HepG2 (cell line): ENCODE measurements around the gene TUT7. TPM values are rescaled to one million over a fixed set of nuclear protein-coding genes. Genes with fewer than 3 reads are reported as not detected.

Source experiments
- ATAC-seq: fragments of 200-7000 bp; cut with Tn5 transposase; 3 replicates; pipeline ENCODE4 v1.9.1; 2020; ENCODE audit warnings: mild to moderate bottlenecking, moderate library complexity
- BruUV-seq: library from RNA; stranded (reverse); fragments of 400-500 nt; replicated peaks from 2 replicates; lab custom pipeline; 2021; lab: Mats Ljungman, UMichigan
- CTCF ChIA-PET: fragments of 300-600 bp; formaldehyde crosslinking; extraction: SDS; loops from one replicate; lab custom pipeline; 2021; ENCODE audit warnings: low total read pairs, inconsistent platforms, low intra/inter-chr PET ratio; lab: Yijun Ruan, JAX
- POLR2A ChIA-PET: fragments of 350-600 bp; sonication (Branson Sonifier 250); formaldehyde crosslinking; loops from one replicate; lab custom pipeline; 2020; ENCODE audit warnings: antibody characterized with exemption, inconsistent platforms; lab: Yijun Ruan, JAX
- DNase-seq: peaks from one replicate; pipeline ENCODE4 v3.0.0-alpha.2; 2015; ENCODE audit warnings: low spot score
- FAIRE-seq: peaks from 3 replicates; lab custom pipeline; 2011; peaks lifted over from hg19 to GRCh38; lab: Jason Lieb, UNC
- H2AFZ ChIP-seq: one replicate; pipeline ENCODE4 v1.6.1; 2011; ENCODE audit warnings: low read length, inconsistent platforms
- H3K27ac ChIP-seq: fragments of 300-600 bp; 3 replicates; pipeline ENCODE4 v1.8.0; 2011; ENCODE audit warnings: mixed run types, mild to moderate bottlenecking, mixed read lengths, low read length, inconsistent platforms; ENCODE audit not compliant: insufficient read depth; ENCODE audit errors: extremely low read length
- H3K27me3 ChIP-seq, 2 experiments: fragments of 200-600 bp in 1 of 2; 2 replicates in 1 of 2; 3 replicates in 1 of 2; pipeline versions ENCODE4 v1.6.0 to v1.8.0; 2011; ENCODE audit warnings: low read length in 2 of 2, mild to moderate bottlenecking in 2 of 2, moderate library complexity in 2 of 2, inconsistent platforms in 1 of 2; ENCODE audit not compliant: insufficient read depth in 2 of 2, control insufficient read depth in 1 of 2
- H3K36me3 ChIP-seq, 2 experiments: fragments of 200-600 bp in 1 of 2; replicated peaks in 1 of 2; 2 replicates in 1 of 2; 3 replicates in 1 of 2; pipeline versions ENCODE4 v1.5.1 to v1.8.0; 2011; ENCODE audit warnings: low read length in 2 of 2, inconsistent platforms in 1 of 2; ENCODE audit not compliant: insufficient read depth in 2 of 2, control insufficient read depth in 1 of 2
- H3K4me1 ChIP-seq: 2 replicates; pipeline ENCODE4 v1.5.1; 2012; ENCODE audit warnings: low read length, inconsistent platforms; ENCODE audit not compliant: insufficient read depth
- H3K4me2 ChIP-seq: 2 replicates; pipeline ENCODE4 v1.6.0; 2011; ENCODE audit warnings: low read depth, low read length, inconsistent platforms
- H3K4me3 ChIP-seq, 3 experiments: fragments of 200-600 bp in 1 of 3; sonication (generic), shearing (Covaris generic) in 1 of 3; replicated peaks in 1 of 3; 2 replicates each; pipeline ENCODE4 v1.5.1; 2011 to 2016; ENCODE audit warnings: low read length in 3 of 3, inconsistent platforms in 2 of 3, low read depth in 2 of 3, mild to moderate bottlenecking in 2 of 3, control low read depth in 1 of 3, mixed read lengths in 1 of 3; ENCODE audit not compliant: insufficient read depth in 1 of 3
- H3K79me2 ChIP-seq: one replicate; pipeline ENCODE4 v1.6.1; 2011; ENCODE audit warnings: low read length, inconsistent platforms; ENCODE audit not compliant: insufficient read depth
- H3K9ac ChIP-seq: 2 replicates; pipeline ENCODE4 v1.6.0; 2011; ENCODE audit warnings: mild to moderate bottlenecking, low read depth, low read length, inconsistent platforms; ENCODE audit not compliant: insufficient read depth
- H3K9me3 ChIP-seq: 2 replicates; pipeline ENCODE4 v1.5.1; 2012; ENCODE audit warnings: mild to moderate bottlenecking, low read length
- H4K20me1 ChIP-seq: 2 replicates; pipeline ENCODE4 v1.6.0; 2011; ENCODE audit warnings: inconsistent platforms, mild to moderate bottlenecking, low read length, moderate library complexity; ENCODE audit not compliant: insufficient read depth
- BHLHE40 ChIP-seq: IDR thresholded peaks from 2 replicates; pipeline ENCODE4 v1.6.1; 2011; ENCODE audit warnings: low read length, improper control_type of control experiment
- GLMP ChIP-seq: sonication (generic); formaldehyde crosslinking; IDR thresholded peaks from 2 replicates; pipeline ENCODE4 v1.9.0; 2021; ENCODE audit warnings: missing genetic modification reagents, mild to moderate bottlenecking, borderline replicate concordance
- GPBP1L1 ChIP-seq: sonication (generic); formaldehyde crosslinking; IDR thresholded peaks from 2 replicates; pipeline ENCODE4 v1.5.0; 2020; ENCODE audit warnings: mild to moderate bottlenecking, missing genetic modification reagents
- KMT2B ChIP-seq: IDR thresholded peaks from 2 replicates; pipeline ENCODE4 v1.6.1; 2016; ENCODE audit warnings: missing genetic modification reagents, missing compliant biosample characterization
- MAX ChIP-seq: IDR thresholded peaks from 2 replicates; pipeline ENCODE4 v1.6.1; 2012; ENCODE audit warnings: inconsistent platforms
- NCOR1 ChIP-seq: fragments of 200-600 bp; sonication (generic); IDR thresholded peaks from 2 replicates; pipeline ENCODE4 v1.7.0; 2017; ENCODE audit warnings: antibody characterized with exemption, low read length, borderline replicate concordance
- NRL ChIP-seq: sonication (generic); formaldehyde crosslinking; IDR thresholded peaks from 2 replicates; pipeline ENCODE4 v1.5.0; 2020; ENCODE audit warnings: missing genetic modification reagents, mild to moderate bottlenecking, moderate library complexity, borderline replicate concordance
- PATZ1 ChIP-seq: sonication (generic); formaldehyde crosslinking; IDR thresholded peaks from 2 replicates; pipeline ENCODE4 v1.4.0; 2020; ENCODE audit warnings: missing genetic modification reagents
- SALL2 ChIP-seq: sonication (generic); formaldehyde crosslinking; IDR thresholded peaks from 2 replicates; pipeline ENCODE4 v1.8.1; 2023; ENCODE audit warnings: mild to moderate bottlenecking, missing genetic modification reagents, inconsistent platforms
- STAG1 ChIP-seq: sonication (generic); formaldehyde crosslinking; IDR thresholded peaks from 2 replicates; pipeline ENCODE4 v1.4.0; 2020; ENCODE audit warnings: missing genetic modification reagents
- SUZ12 ChIP-seq: fragments of 150-350 bp; IDR thresholded peaks from 2 replicates; pipeline ENCODE4 v1.6.1; 2014; ENCODE audit warnings: low read depth, low read length
- YY1 ChIP-seq: IDR thresholded peaks from 2 replicates; pipeline ENCODE4 v1.6.1; 2011; ENCODE audit warnings: low read length, low read depth, moderate library complexity, mild to moderate bottlenecking; ENCODE audit not compliant: insufficient read depth, insufficient replicate concordance
- ZKSCAN1 ChIP-seq: fragments of 150-350 bp; IDR thresholded peaks from 2 replicates; pipeline ENCODE4 v1.6.1; 2014; ENCODE audit warnings: low read length
- ZNF33B ChIP-seq: sonication (generic); formaldehyde crosslinking; IDR thresholded peaks from 2 replicates; pipeline ENCODE4 v1.5.1; 2020; ENCODE audit warnings: mild to moderate bottlenecking, missing genetic modification reagents
- ZNF652 ChIP-seq: IDR thresholded peaks from 2 replicates; pipeline ENCODE4 v1.6.1; 2016; ENCODE audit warnings: low read depth, borderline replicate concordance
- ZSCAN29 ChIP-seq: sonication (generic); formaldehyde crosslinking; conservative IDR thresholded peaks from 2 replicates; pipeline ENCODE4 v1.4.0; 2020; ENCODE audit warnings: mild to moderate bottlenecking, missing genetic modification reagents
- WGBS: methylation state at CpG from one replicate; pipeline ENCODE4 v1.1.6; 2017; ENCODE audit warnings: low lambda C conversion rate; 5-methylcytosine and 5-hydroxymethylcytosine counted together
- in situ Hi-C: cut with HindIII; loops from 2 replicates; pipeline ENCODE4 v1.10.0; 2017; ENCODE audit warnings: low pct_unique_long_range_greater_than_20kb; ENCODE audit not compliant: extremely low pct_ligation_motif_present
- intact Hi-C: fragments of 100-400 bp; cut with micrococcal nuclease; formaldehyde crosslinking; loops from one replicate; pipeline ENCODE4 v1.10.0; 2022; ENCODE audit not compliant: unreplicated experiment
- polyA plus RNA-seq, 8 experiments: library from polyadenylated mRNA; depleted of rRNA in 3 of 8; stranded (reverse) in 7 of 8; unstranded in 1 of 8; fragments of >200 nt; fragmentation: Illumina TruSeq in 4 of 8; extraction: Trizol in 4 of 8; gene quantifications; 2 replicates each; pipeline versions ENCODE4 v1.2.1 to v1.2.3, GENCODE V29; 2011 to 2016; ENCODE audit warnings: low read depth in 4 of 8, missing spikeins in 1 of 8, mixed read lengths in 1 of 8; ENCODE audit not compliant: insufficient read depth in 1 of 8
- total RNA-seq, 5 experiments: library from RNA; depleted of rRNA; stranded (reverse); fragments of >200 nt; fragmentation: Illumina TruSeq; extraction: Trizol; gene quantifications; 2 replicates each; pipeline ENCODE4 v1.2.3, GENCODE V29; 2016; ENCODE audit warnings: low read depth in 1 of 5
- TF ChIP-seq, protein P1 (sequence below): sonication (generic); formaldehyde crosslinking; IDR thresholded peaks from 2 replicates; pipeline ENCODE4 v1.5.1; 2020; ENCODE audit warnings: mild to moderate bottlenecking, missing genetic modification reagents

Gene TUT7
- total and polyA plus RNA-seq, 2 of the 13 experiments (the other 11 are each of a cell fraction or from before 2014, with no cell fraction given) = 12.0 to 19.4 TPM

DNA sequence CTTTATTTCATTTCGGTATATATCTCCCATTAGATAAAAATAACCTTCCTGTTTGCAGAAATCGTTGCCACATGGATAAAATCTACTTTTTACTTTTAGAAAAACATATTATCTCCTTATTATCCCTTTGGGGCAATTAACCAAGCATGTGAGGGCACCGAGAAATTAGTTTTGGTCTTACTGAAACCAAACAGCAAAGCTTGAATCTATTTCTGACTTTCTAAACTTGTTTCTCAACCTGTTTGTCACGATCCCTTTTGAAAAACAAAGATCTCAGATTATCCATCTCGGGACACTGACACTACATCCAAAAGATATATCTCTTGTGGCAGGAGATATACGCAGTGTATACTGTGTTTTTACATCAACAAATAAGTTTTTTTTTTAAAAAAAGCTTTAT lies 2.3 kb downstream of the TUT7 start:
- Histone ChIP-seq H2AFZ (no peak overlapping the region), H3K4me2 (peak overlapping the region; percentile 85), H3K79me2 (peaks cover 64% of the 10 kb centered on the region), H3K4me3 (peak overlapping the region; percentile 94 to 100 (median 96); a peak in 5 of 6 replicates), H3K36me3 (no peaks in the 10 kb centered on the region), H3K9me3 (no peaks in the 10 kb centered on the region), H4K20me1 (peaks cover 5% of the 10 kb centered on the region), H3K27me3 (no peaks in the 10 kb centered on the region; a peak in 1 of 5 replicates), H3K27ac (no peak overlapping the region), H3K9ac (peak overlapping the region; percentile 92), H3K4me1 (peaks cover 70% of the 10 kb centered on the region)
- BruUV-seq = no TSS peak
- FAIRE-seq = no peak
- intact Hi-C loops (loop anchor here (5.0 kb wide), 1 partner anchor 65 kb away; no protein-coding TSS in a partner anchor), in situ Hi-C loops (no loop called here)
- POLR2A ChIA-PET = no interaction called here
- ATAC-seq = no peak
- TF ChIP-seq SUZ12 = no peak
- TF ChIP-seq ZNF33B (CRISPR knock-in tag) = no peak
- no peak for TF ChIP-seq ZSCAN29 (CRISPR knock-in tag)
- no peak for TF ChIP-seq NRL (CRISPR knock-in tag)
- no peak for TF ChIP-seq KMT2B (CRISPR knock-in tag)
- TF ChIP-seq GPBP1L1 (CRISPR knock-in tag) = no peak
- TF ChIP-seq, protein P1, sequence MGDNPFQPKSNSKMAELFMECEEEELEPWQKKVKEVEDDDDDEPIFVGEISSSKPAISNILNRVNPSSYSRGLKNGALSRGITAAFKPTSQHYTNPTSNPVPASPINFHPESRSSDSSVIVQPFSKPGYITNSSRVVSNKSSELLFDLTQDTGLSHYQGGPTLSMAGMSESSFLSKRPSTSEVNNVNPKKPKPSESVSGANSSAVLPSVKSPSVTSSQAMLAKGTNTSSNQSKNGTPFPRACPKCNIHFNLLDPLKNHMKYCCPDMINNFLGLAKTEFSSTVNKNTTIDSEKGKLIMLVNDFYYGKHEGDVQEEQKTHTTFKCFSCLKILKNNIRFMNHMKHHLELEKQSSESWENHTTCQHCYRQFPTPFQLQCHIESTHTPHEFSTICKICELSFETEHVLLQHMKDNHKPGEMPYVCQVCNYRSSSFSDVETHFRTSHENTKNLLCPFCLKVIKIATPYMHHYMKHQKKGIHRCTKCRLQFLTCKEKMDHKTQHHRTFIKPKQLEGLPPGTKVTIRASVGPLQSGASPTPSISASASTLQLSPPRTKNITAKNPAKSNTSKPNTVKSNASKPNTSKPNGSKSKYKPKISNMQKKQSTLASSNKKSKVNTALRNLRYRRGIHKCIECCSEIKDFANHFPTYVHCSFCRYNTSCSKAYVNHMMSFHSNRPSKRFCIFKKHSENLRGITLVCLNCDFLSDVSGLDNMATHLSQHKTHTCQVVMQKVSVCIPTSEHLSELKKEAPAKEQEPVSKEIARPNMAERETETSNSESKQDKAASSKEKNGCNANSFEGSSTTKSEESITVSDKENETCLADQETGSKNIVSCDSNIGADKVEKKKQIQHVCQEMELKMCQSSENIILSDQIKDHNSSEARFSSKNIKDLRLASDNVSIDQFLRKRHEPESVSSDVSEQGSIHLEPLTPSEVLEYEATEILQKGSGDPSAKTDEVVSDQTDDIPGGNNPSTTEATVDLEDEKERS = no peak
- TF ChIP-seq PATZ1 (CRISPR knock-in tag) = no peak
- no peak for TF ChIP-seq MAX
- no peak for TF ChIP-seq YY1
- no peak for TF ChIP-seq STAG1 (CRISPR knock-in tag)
- TF ChIP-seq NCOR1 = no peak
- no peak for TF ChIP-seq BHLHE40
- TF ChIP-seq ZNF652 = no peak
- TF ChIP-seq ZKSCAN1 = no peak
- no peak for TF ChIP-seq GLMP (CRISPR knock-in tag)
- TF ChIP-seq SALL2 (CRISPR knock-in tag) = no peak
- CTCF ChIA-PET = no interaction called here
- DNase-seq = no peak
- 63% methylated on average over 6 of the region's 6 CpGs for WGBS
